ENCODE measurements around the gene PRDM16. TPM values are rescaled to one million over a fixed set of nuclear protein-coding genes. Genes with fewer than 3 reads are reported as not detected.

PRDM16 gene
- polyA plus RNA-seq, 1 donor from 2014 or later: not detected

DNA sequence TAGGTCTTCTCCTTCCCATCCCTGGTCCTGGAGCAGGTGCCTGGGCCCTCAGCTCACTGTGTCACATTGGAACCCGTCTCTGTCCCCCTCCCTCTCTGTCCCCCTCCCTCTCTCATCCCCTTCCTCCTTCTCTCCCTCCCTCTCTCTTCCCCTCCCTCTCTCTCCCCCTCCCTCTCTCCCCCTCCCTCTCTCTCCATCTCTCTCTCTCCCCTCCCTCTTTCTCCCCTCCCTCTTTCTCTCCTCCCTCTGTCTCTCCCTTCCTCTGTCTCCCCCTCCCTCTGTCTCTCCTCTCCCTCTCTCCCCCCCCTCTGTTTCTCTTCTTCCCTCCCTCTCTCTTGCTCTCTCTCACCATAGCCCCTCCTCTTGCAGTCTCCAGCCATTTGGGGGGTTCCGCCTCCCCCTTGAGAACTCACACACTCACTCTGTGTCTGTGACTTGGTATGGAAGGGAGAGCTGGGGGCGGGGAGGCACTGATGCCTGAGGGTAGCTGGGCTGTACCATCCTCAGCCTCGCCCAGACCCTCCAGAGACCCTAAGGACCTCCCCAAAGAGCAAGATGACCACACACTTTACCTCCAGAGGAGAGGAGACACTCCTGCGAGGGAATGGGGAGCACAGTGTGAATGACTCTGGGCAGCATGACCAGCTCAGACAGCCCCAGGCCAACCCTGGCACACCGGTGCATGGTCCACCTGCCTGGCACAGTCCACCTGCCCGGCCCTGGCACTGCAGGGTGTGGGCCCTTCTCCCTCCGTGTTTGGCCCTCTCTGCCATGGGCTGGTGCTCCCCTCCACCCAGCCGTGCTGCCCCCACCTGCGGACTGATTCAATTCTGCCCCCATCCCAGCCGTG lies 282.7 kb downstream of the PRDM16 start:
- Mint-ChIP-seq H3K9me3 (no peaks in the 10 kb centered on the region), H3K27me3 (peaks cover 3% of the 10 kb centered on the region), H3K4me3 (no peak overlapping the region), H3K4me1 (peaks cover 0 to 3% (median 0%) of the 10 kb centered on the region in 3 donors), H3K27ac (no peak overlapping the region), H3K36me3 (no peaks in the 10 kb centered on the region)

DNA sequence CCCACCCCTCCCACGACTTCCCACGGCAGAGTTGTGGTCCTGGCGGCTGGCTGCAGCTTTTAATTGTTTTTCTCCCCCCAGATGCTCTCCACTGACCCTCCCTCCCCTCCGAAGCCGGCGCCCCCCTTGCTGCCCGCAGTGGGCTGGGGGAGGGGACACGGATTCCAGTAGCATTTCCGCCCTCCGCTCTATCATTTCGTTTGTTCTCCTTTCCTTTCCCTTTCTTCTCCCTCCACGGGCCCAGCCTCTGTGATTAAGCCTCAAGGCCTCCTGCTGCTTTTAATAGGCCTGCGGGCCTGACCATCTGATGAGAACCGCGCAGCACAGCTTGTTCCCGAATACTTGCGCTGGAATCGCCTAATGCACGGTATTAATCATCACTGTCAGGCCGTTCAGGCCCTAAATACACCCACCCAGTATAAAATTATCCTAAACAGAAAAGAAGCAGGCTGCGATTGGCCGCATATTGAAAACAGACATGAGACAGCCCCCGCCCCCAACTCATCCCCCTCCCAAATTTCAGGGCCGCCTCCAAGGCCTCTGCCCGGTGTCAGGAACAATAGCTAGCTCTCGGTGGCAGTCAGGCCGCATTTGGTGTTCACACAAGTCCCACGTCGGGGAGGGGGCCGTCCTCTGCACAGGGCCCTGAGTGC lies 283.4 kb downstream of the PRDM16 start:
- Mint-ChIP-seq H3K4me1 (peaks cover 0 to 3% (median 0%) of the 10 kb centered on the region in 3 donors), H3K9me3 (no peaks in the 10 kb centered on the region), H3K36me3 (no peaks in the 10 kb centered on the region), H3K27me3 (peaks cover 3% of the 10 kb centered on the region), H3K27ac (no peak overlapping the region), H3K4me3 (no peak overlapping the region)

DNA sequence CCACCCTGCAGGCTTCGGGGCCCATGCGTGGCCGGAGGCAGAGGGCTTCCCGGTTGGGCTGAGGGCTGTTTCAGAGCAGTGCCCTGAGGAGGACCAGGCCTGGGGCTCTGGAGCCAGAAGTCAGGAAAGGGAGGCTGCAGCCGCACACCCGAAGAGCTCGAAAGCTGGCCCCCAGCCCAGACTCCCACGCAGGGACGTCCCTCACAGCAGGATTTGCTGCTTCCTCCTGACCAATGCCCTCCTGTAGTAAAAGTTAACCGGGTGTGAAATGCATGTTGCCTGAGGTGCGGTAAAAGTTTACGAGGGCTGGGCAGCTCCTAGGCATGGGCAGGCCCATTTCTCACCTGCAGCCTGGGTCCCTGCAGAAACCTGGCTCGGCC lies 283.9 kb downstream of the PRDM16 start:
- peaks cover 0 to 3% (median 0%) of the 10 kb centered on the region in 3 donors for H3K4me1 Mint-ChIP-seq
- no peaks in the 10 kb centered on the region for H3K36me3 Mint-ChIP-seq
- H3K27me3 Mint-ChIP-seq: peaks cover 3% of the 10 kb centered on the region
- H3K27ac Mint-ChIP-seq: no peak overlapping the region
- no peak overlapping the region for H3K4me3 Mint-ChIP-seq
- no peaks in the 10 kb centered on the region for H3K9me3 Mint-ChIP-seq

DNA sequence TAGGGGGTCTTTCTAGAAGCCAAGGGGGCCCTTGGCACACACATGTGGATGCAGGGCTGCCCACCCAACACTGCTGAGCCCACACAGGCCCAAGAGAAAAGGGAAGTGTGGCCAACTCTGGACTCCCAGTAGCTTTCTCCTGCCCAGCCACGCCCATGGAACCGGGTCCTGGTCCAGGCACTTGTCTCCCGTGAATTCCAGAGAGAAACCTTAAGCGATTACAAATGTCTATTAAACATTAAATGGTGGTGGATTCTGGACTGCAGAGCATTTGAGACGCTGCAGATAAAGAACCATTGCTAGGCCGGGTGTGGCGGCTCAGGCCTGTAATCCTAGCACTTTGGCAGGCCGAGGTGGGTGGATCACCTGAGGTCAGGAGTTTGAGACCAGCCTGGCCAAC lies 284.9 kb downstream of the PRDM16 start:
- H3K36me3 Mint-ChIP-seq: no peaks in the 10 kb centered on the region
- no peak overlapping the region for H3K4me3 Mint-ChIP-seq

DNA sequence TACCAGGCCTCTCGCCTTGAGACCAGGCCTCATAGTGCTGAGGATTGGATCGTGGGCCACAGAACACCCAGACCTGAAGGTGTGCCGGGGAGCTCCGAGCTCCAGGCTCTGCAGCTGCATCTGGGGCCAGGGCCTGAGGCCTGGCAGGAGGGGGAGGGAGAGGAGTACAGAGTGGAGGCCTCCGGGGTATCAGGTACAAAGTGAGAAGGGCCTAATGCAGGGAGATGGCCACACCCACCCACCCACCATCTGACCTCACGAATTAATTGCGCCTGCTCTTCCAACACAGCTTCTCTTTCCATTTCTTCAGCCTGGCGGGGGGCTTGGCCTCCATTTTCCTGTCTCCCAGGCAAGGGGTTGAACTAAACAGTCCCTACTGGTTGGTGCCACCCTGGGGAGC lies 286.1 kb downstream of the PRDM16 start:
- Mint-ChIP-seq H3K36me3 (no peaks in the 10 kb centered on the region), H3K9me3 (no peaks in the 10 kb centered on the region), H3K27ac (no peak overlapping the region), H3K4me1 (peaks cover 0 to 3% (median 0%) of the 10 kb centered on the region in 3 donors), H3K4me3 (no peak overlapping the region), H3K27me3 (peaks cover 3% of the 10 kb centered on the region)

More for the DNA sequence above, 284.9 kb downstream of the PRDM16 start:
- Mint-ChIP-seq H3K27me3 (peaks cover 3% of the 10 kb centered on the region), H3K9me3 (no peaks in the 10 kb centered on the region), H3K27ac (peak overlapping the region in 1 of 3 donors; percentile 78), H3K4me1 (peaks cover 0 to 3% (median 0%) of the 10 kb centered on the region in 3 donors)

DNA sequence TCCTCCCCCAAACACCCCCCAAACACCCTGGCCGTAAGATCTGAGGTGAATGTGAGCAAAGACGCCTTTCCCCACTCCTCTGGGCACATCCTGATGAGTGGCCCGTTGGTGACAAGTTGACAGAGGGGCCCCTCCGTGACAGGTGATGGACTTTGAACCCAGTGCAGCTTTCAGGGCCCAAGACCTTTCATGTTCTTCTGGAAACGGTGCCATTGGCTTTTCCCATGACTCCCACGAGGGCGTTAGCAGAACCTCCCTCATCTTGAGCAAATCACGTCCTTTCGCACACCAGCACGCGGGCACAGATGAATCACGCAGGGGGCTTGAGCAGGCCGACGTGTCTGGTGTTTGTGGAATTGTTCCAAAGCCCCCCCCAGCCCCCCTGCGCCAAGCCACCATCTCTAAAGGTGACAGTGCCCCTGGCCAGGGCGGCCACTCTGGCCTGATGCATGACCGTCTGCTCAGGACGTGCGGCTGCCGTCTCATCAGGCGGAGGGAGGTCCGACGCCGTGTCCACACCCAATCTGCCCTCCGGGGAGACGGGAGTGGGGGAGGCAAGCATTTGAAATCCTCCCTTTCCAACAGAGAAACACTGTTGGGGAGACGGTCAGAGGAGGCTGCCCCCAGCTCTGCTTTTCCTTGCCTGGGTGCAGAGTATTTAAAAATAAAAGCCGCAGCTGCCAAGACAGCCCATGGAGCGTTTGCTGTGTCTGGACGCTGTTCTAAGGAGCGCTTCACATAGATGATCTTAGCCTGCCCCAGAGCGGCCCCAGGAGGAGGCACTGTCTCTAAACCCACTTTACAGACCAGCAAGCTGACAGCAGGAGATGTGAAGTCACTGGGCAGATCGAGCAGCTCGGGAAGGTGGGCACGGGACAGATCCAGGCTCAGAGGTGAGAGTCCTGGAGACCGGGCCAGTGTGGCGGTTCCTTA lies 287.2 kb downstream of the PRDM16 start:
- peaks cover 0 to 3% (median 0%) of the 10 kb centered on the region in 3 donors for H3K4me1 Mint-ChIP-seq
- no peaks in the 10 kb centered on the region for H3K36me3 Mint-ChIP-seq
- H3K27me3 Mint-ChIP-seq: peaks cover 3% of the 10 kb centered on the region
- no peak overlapping the region for H3K27ac Mint-ChIP-seq
- H3K9me3 Mint-ChIP-seq: no peaks in the 10 kb centered on the region
- H3K4me3 Mint-ChIP-seq: no peak overlapping the region

DNA sequence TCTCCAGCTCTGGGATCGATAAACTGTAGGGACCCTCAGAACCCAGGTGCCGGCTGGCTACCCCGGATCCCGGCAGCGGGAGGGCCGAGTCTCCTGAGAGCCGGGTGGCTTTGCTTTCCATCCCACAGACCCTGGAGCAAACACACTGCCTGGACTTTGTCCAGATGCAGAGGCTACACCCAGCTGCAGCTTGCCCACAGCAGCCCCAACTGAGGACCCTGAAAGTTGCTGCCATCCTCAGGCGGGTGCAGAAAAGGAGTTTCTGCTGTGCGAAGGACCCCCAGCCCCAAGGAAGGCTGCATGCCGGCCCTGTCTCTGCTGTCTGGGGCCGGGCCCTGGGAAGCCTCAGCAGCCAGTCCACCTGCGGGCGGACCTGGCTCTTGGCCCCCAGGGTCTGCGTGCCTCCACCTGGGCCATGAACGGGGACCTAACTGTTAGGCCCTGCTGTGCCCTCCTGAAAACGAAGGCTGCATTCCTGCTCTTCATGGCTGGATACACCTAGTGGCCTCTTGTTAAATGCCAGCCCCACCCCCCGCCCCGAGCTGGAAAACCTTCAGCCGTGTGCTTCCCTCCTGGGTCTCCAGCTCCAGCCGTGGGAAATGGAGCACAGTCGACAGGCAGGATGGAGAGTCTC lies 287.9 kb downstream of the PRDM16 start:
- peaks cover 1% of the 10 kb centered on the region for H3K36me3 Mint-ChIP-seq
- no peak overlapping the region for H3K4me3 Mint-ChIP-seq
- no peaks in the 10 kb centered on the region for H3K9me3 Mint-ChIP-seq
- H3K27me3 Mint-ChIP-seq: peaks cover 3% of the 10 kb centered on the region
- H3K27ac Mint-ChIP-seq: no peak overlapping the region
- H3K4me1 Mint-ChIP-seq: peaks cover 0 to 4% (median 0%) of the 10 kb centered on the region in 3 donors

DNA sequence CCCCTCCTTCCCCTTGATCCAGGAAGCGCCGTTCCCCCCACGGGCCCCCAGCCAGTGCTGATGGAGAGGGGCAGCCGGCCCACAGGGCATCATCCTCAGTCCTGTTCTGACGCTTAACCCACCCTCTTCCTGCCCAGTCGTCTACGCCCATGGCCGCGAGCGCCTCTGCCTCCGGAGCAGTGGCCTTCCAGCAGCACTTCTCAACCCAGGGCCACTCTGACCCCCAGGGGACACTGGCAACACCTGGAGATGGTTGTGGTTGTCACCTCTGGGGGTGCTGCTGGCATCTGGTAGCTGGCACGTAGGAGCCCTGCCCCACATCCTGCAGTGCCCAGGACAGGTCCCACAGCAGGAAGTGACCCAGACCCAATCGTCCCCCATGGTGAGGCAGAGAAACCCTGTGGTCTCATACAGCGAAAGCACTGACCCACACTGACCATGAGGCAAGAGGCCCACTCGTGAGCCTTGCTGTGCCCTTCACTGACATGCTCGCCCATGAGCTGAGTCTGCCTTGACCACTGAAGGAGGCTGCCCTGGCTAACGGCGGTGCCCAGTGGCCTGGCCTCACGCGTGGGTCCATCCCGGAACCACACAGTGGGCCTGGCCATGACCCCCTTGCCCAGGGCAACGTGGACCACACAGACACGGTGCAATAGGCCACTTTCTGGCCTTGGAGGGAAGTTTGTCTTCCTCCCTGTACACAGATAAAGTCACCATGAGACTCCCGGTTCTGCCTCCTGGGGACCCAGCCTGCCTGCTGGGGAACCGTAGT lies 288.7 kb downstream of the PRDM16 start:
- Mint-ChIP-seq H3K4me3 (no peak overlapping the region), H3K27ac (no peak overlapping the region), H3K9me3 (no peaks in the 10 kb centered on the region), H3K36me3 (peaks cover 1% of the 10 kb centered on the region), H3K4me1 (peaks cover 0 to 1% (median 0%) of the 10 kb centered on the region in 3 donors), H3K27me3 (peaks cover 5% of the 10 kb centered on the region)

DNA sequence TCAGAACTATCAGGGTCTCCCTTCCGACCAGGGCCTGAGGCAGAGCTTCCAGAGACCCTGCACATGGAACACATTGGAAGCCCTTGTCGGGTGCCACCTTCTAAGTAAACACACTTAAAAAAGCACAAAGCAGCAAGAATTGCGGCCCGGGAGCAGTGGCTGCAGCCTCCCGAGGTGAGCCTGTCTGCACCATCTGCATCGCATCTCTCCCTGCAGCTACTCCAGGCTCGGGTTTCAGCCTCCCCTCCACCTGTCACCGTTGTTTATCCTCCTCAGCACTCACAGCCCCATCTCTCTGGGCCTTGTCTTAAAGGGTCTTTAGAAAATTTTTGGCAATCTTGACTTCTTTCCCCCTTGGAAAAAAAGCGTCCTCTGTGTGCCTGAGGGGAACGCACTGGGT lies 290.3 kb downstream of the PRDM16 start:
- peaks cover 7% of the 10 kb centered on the region for H3K27me3 Mint-ChIP-seq
- no peaks in the 10 kb centered on the region for H3K9me3 Mint-ChIP-seq
- no peak overlapping the region for H3K4me3 Mint-ChIP-seq

DNA sequence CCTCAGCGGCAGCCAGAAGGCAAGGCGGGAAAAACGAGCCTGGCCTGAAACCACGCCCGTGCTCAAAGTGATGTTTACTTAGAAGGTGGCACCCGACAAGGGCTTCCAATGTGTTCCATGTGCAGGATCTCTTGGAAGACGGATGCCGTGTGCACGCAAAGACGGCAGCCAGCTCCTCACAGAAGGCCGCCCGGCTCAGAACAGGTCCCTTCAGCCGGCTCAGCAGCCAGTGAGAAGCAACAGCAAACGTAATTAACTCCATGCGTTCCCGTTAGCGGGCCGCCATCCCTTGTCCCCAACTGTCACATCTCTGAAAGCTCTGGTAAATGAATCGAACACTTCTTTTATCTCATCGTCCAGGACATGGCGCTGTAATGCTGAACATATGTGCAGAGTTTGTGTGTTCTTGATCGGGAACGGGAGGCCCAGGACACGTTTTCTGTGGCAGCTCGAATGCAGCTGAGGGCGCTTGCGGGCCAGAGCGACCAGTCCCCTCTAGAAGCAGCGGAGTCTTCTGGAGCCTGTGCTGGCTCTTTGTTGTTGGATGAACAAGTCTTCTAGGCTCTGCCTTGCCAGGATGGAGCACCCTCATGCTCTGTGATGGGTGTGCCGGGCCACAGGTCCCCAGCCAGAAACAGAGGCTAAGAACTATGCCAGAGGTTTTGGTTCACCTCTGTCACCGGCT lies 290.9 kb downstream of the PRDM16 start:
- peaks cover 1% of the 10 kb centered on the region for H3K36me3 Mint-ChIP-seq
- no peak overlapping the region for H3K27ac Mint-ChIP-seq
- peaks cover 0 to 1% (median 0%) of the 10 kb centered on the region in 3 donors for H3K4me1 Mint-ChIP-seq
- H3K9me3 Mint-ChIP-seq: no peaks in the 10 kb centered on the region
- peaks cover 6% of the 10 kb centered on the region for H3K27me3 Mint-ChIP-seq
- H3K4me3 Mint-ChIP-seq: no peak overlapping the region

More for the DNA sequence above, 290.3 kb downstream of the PRDM16 start:
- no peak overlapping the region for H3K27ac Mint-ChIP-seq
- H3K36me3 Mint-ChIP-seq: peaks cover 1% of the 10 kb centered on the region
- H3K4me1 Mint-ChIP-seq: peaks cover 0 to 1% (median 0%) of the 10 kb centered on the region in 3 donors

DNA sequence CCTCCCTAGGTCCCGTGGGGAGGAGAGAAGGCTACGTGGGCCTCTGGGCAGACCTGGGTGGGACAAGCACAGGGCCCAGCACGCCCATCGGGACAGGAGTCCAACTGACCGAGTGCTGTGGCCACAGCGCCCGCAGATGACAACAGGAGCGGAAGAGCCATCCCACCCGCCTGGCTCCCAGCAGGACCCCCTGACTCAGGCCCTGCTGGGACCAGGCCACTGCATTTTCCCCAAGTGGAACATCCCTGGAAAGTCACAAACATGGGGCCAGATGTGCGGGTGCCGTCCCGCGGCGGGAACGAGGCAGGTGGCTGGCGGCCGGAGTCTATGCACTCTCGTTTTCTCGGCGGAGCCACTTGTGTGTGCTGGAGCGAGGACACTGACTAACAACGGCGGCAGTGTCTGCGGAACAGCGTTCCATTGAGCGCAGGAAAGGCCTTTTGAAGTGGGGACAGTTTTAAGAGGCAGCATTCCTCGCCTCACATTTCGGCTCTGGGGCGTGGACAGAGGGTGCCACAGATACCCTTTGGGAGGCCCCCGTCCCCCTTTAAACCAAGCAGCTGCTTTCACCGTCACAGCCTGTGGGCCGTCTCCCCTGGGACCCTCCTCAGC lies 291.7 kb downstream of the PRDM16 start:
- peaks cover 6% of the 10 kb centered on the region for H3K27me3 Mint-ChIP-seq
- H3K9me3 Mint-ChIP-seq: no peaks in the 10 kb centered on the region
- peaks cover 0 to 1% (median 0%) of the 10 kb centered on the region in 3 donors for H3K4me1 Mint-ChIP-seq
- H3K36me3 Mint-ChIP-seq: peaks cover 3% of the 10 kb centered on the region
- H3K4me3 Mint-ChIP-seq: no peak overlapping the region
- no peak overlapping the region for H3K27ac Mint-ChIP-seq

DNA sequence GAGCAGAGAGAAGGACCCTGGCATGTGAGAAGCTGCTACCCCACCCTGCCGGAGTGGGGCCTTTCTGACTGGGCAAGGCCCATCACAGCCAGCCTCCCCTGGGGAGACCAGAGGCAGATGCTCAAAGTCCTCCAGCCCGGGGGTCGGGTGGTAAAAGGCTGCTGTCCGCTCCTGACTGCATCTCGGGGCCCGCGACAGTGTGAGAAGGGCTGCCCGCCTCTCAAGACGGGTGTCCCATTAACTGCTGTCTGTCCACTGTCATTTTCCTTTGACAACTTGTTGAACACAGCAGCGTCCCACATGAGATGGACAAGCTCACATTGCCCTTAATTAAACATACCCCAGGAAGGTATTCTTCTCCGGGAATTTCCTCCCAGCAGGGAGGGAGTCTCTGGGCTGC lies 294.0 kb downstream of the PRDM16 start:
- Mint-ChIP-seq H3K9me3 (no peaks in the 10 kb centered on the region), H3K27ac (no peak overlapping the region)

DNA sequence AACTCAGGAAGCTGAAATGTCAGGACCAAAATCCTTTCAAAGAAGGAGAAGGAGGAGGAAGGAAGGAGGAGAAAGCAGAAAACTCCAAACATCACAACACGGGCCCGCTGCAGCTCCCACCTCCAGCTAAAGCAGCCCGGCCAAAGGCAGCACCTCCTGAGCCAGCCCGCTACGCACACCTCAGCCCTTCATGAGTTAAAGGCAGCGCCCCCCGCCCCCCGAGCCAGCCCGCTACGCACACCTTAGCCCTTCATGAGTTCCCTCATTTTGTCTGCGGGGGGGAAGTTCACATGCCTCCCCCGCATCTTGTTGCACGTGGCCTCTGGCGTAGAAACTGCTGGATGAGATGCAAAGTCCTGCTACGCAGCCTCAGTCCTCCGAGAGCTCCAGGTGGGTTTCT lies 294.8 kb downstream of the PRDM16 start:
- Mint-ChIP-seq H3K9me3 (peaks cover 0 to 1% (median 0%) of the 10 kb centered on the region in 3 donors), H3K27ac (no peak overlapping the region), H3K4me1 (peaks cover 0 to 1% (median 0%) of the 10 kb centered on the region in 3 donors), H3K4me3 (peak overlapping the region in 1 of 4 donors; percentile 68), H3K36me3 (peaks cover 3% of the 10 kb centered on the region), H3K27me3 (peaks cover 6% of the 10 kb centered on the region)

More for the DNA sequence above, 294.0 kb downstream of the PRDM16 start:
- Mint-ChIP-seq H3K4me1 (peaks cover 0 to 1% (median 0%) of the 10 kb centered on the region in 3 donors), H3K4me3 (no peak overlapping the region), H3K27me3 (peaks cover 6% of the 10 kb centered on the region), H3K36me3 (peaks cover 3% of the 10 kb centered on the region)

All from IgD-negative memory B cell (primary cell).